Stimulated activated CD4-positive, alpha-beta T cell treated with anti-CD3 and anti-CD28 coated beads, Interleukin-2, amount 100 ng/mL, for 24 hours (primary cell): ENCODE results near the gene GFER.

ENCODE experiments used
- DNase-seq, 2 donors: peaks; one replicate each; pipeline ENCODE4 v3.0.0-alpha.2; 2020

GFER gene

GRCh38 chr16:1991948-1992703 lies 8.1 kb downstream of the GFER start:
- DNase-seq: peak; percentile 97 to 98

DNA sequence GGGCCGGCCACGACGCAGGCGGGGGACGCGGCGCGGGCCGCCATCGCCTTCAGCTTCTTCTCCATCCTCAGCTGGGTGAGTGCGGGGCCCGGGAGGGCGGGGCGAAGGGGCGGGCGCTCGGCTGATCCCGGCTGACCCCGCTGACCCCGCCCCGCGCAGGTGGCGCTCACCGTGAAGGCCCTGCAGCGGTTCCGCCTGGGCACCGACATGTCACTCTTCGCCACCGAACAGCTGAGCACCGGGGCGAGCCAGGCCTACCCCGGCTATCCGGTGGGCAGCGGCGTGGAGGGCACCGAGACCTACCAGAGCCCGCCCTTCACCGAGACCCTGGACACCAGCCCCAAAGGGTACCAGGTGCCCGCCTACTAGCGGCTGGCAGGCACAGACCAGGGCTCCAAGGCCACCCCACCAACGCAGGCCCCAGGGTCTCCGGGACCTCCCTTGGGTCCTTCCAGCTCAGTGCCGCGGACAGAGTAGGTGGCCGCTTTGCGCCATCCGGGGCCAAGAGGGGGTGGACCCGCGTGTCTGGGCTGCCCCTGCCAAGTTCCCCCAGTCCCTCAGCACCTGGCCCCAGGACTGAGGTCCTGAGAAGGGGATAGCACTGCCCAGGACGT lies 8.8 kb downstream of the GFER start:
- no peak for DNase-seq

DNA sequence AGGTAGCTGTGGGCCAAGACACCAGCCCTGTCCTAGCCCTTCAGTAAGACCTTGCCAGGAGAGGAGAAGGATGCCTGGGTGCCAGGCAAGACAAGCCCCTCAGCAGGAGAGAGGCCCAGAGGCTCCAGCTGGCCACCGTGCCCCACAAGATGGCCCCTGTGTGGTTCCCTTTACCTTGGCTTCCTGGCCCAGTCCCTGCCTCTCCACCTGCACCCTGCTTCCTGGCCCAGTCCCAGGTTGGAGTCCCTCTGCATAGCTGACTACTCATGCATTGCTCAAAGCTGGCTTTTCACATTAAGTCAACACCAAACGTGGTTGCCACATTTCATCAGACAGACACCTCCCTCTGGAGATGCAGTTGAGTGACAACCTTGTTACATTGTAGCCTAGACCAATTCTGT lies 9.7 kb downstream of the GFER start:
- no peak for DNase-seq

DNA sequence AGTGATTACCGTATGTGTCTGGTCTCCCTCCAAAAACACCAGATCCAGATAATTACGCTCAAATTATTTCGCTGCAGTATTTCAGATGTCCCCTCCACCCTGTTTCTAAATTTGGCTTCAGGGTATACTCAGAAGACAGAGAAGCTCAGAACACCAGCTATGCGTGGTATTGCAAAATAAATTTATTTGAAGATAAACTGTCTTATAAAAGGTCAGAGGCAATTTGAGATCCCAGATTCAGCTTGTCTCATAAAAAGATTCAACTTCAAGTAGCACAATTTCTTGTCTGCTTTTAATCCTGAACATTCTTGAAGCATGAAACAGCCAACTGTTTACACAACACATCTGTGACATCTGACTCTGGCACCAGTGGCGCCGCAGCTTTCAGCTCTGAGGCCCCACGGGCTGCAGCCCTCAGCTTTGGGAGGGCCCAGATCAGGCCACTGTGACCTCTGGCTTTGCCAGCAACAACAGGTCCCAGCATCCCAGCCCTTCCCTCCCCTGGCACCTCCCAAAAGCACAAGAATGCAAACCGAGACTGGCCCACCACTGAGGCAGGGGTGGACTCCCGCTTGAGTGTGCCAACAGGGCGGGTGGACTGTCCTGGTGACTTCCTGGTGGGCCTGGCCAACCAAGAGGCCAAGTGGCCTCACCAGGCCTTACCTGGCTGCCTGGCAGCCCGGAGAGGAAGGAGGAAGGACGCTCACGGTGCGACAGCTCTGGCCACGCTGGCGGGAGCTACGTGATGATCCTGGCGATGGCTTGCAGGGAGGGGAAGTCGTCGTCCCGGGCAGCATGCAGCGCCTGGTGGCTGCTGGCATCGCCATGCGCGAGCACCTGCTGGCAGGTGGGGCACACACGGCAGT lies 13.7 kb downstream of the GFER start:
- DNase-seq: no peak

DNA sequence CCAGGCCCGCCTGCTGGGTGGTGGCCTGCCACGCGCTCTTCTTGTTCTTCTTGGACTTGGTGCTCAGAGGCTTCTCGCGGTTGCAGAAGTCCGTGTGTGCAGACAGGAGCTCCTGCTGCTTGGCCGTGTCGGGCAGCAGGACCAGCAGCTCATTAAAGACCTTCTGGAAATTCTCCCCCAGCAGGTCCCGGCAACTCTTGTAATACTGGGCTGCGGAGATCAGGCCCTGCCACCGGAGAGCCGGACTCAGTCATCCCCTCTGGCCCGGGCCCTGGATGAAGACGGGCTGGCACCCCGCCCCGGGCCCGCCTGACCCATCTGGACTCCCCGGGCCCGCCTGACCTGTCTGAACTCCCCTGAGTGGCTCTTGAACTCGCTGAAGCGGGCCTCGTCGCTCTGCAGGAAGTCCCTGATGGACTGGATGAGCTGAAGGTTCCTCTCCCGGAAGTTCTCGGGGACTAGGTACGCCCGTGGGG lies 14.4 kb downstream of the GFER start:
- DNase-seq: no peak

DNA sequence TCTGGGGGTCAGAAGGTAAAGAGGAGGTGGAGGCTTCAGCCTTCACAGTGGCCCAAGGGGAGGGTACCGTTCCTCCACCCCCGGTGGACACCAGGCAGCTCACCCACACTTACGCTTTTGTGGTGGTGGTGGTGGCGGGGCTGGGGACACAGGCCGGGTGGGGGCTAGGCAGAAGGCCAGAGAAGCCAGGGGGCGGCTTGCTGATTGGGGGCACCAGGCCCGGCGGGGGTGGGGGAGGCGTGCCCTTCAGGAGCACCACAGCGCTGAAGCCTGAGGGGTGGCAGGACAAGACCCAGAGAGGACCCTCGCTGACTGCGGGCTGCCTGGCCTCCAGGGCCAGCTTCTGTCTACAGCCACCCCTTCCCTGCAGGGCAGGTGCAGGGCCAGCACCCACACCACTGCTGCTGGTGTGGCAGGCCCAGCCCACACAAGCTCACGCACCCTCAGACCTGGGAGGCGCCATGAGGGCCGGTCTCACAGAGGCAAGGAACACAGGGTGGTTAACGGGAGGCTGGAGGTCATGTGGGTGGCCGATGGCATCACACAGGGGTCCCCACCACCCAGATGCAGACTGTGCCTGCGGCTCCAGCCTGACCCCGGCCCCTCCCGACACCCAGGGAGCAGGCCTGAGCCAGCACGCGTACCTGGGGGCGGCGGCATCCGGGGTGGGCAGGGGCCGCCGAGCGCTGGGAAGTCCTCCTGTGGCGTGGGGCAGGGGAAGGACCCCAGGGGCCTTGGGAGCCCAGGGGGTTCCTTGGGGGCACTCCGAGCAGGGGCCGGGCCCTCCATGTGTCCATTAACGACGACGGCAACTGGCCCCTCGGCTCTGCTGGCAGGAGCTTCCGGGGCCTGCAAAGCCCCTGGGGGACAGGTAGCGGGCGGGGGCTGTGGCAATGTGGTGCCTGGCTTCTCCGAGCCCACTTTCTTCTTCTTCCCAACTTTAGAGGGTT lies 15.1 kb downstream of the GFER start:
- DNase-seq: no peak

- DNase-seq: no peak
Measured at GRCh38 chr16:1999866-2000514, 16.0 kb downstream of the GFER start.

DNA sequence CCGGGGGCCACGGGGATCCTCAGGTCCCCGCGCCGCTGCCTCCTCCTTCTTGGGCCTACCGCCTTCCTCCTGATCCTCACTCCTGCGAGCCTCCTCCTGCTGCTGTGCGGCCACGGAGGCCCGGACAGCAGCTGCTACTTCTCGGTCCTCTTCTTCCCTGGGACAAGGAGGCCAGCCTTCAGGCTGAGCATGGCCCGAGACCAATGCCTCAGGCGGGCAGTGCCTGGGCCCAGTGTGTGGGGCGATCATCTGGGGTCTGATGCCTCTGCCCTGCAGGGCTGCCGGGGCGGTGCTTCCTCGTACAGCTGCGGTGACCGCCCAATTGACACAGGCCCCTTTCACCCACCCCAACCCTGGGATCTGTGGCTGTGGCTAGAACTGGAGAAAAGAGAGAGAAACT lies 17.0 kb downstream of the GFER start:
- no peak for DNase-seq

- DNase-seq: no peak
Measured at GRCh38 chr16:2001456-2002355, 17.7 kb downstream of the GFER start.

GRCh38 chr16:2002406-2003230 lies 18.6 kb downstream of the GFER start:
- DNase-seq: no peak

DNA sequence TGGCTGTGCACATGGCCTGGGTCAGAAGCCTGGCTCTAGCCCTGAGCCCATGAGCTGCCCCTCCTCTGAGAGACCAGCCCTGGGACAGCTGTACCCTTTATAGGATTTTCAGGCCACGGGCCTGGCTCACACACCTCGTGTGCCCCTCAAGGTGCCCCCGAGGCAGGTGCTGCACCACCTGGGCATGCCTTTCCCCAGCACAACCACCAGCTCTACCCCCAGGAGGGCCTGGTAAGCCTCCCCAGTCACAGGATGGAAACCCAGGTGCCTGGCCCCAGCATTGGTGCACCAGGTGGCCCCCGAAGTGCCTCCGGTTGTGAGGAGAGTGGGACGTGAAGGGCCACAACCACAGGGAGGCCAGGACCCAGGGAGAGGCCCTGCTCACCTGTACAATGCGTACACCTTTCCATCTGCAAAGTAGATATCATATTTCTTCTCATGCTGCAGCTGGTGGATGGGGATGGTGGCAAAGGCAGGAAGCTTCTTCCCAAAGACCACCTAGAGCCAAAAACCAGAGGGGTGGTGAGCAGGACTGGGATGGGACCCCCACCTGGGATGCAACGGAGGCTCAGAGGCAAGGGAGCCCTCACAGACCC lies 19.3 kb downstream of the GFER start:
- no peak for DNase-seq

DNA sequence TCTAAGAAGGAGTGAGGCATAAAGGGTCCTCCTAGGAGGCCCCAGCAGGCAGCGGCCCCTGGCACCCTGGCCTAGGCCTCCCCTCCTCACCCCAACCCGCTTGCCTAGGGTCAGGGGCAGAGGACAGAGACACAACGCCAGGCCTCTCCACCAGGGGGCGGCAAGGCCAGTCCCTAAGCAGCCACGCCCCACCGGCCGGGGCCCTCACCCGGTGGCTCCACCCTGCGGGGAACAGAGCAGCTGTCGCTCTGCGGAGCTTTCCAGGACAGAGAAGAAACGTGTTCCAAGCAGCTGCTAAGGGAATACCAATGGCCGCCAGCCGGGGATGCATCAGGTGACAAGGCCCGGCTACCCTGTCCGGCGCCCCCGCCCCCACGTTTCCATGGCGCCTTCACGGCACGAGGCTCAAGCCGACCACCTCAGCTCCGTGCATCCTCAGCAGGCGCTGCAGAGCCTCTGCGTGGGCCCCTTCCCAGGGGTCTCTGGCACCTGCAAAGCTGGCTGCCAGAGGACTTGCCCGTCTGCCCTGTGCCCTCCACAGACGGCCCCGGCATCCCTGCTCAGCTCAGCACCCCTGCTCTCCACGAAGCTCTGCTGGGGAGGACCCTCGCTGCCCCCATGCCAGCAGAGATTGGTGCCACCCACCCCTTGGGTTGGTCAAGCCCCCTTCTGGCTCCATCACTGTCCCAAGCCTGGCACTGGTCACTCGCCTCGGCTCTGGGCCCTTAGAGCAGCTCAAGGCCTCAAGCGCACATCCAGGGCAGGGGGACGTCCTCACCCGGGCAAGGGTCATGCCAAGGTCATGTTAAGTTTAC lies 20.0 kb downstream of the GFER start:
- DNase-seq: peak; percentile 91 to 93

- no peak for DNase-seq
Measured at GRCh38 chr16:2004795-2005517, 21.0 kb downstream of the GFER start.

GRCh38 chr16:2005646-2006045 lies 21.7 kb downstream of the GFER start:
- DNase-seq: no peak

DNA sequence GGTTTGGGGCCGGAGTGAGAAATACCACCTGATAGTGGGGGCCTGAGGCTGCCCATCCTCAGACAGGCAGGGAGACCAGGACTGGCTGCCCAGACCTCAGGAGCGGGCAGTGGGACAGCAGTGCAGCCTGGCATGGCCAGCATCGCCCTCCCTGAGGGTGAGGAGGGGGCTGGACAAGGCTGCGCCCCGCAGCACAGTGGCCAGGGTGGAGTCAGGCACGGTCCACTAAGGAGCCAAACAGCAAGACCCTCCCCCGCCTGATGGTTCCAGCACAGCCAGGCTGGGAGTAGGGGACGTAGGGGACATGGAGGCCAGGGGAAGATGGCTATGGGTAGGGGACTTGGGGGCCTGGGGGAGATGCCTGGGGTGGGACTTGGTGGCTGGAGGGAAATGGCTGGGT lies 22.3 kb downstream of the GFER start:
- no peak for DNase-seq

GRCh38 chr16:2007081-2007836 lies 23.3 kb downstream of the GFER start:
- DNase-seq: no peak

GRCh38 chr16:2008009-2008526 lies 24.1 kb downstream of the GFER start:
- peak in 1 of 2 donors; percentile 35 for DNase-seq
